Measurements from ENCODE around the gene IGFBPL1. TPM values are rescaled to one million over a fixed set of nuclear protein-coding genes. Genes with fewer than 3 reads are reported as not detected.
A peak's percentile ranks its signal among the peaks of the same experiment; 100 is the strongest.

IGFBPL1 gene
- total RNA-seq, 2 experiments from 2014 or later = not detected

- ChIA-PET POLR2A (interaction anchor here (0.7 kb wide), 1 partner anchor 20 kb away, joined by 3 read pairs; no protein-coding TSS in a partner anchor), CTCF (ENCODE audit: unreplicated experiment) (no interaction called here)
- no peaks in the 10 kb centered on the region for H3K36me3 ChIP-seq (ENCODE audit: insufficient read depth, low read length)
- H4K20me1 ChIP-seq (ENCODE audit: insufficient read depth, low read length) = no peaks in the 10 kb centered on the region
- no TSS peak for BruUV-seq (replicated peaks)
- no peaks in the 10 kb centered on the region for H3K79me2 ChIP-seq (ENCODE audit: insufficient read depth, low read depth, low read length)
- H3K9me2 ChIP-seq (ENCODE audit: insufficient read depth, low read length) = no peaks in the 10 kb centered on the region
- no peak overlapping the region for H2AFZ ChIP-seq (ENCODE audit: low read length)
- H3K4me1 ChIP-seq (ENCODE audit: insufficient read depth, low read length, poor library complexity, severe bottlenecking) = no peaks in the 10 kb centered on the region
- no peak overlapping the region for H3K4me2 ChIP-seq (ENCODE audit: low read length)
- H3K4me3 ChIP-seq (ENCODE audit: low read depth, low read length, poor library complexity, severe bottlenecking) = no peak overlapping the region
- no peak for DNase-seq (ENCODE audit: low spot score)
- H3K9me3 ChIP-seq (ENCODE audit: low read length) = no peaks in the 10 kb centered on the region
- intact Hi-C loops (cut with micrococcal nuclease; ENCODE audit: unreplicated experiment) = no loop called here
- no peak for TF ChIP-seq EZH2phosphoT487 (IDR thresholded peaks at IDR 0.05; ENCODE audit: borderline replicate concordance, low read depth, low read length)
- TF ChIP-seq, protein P1, sequence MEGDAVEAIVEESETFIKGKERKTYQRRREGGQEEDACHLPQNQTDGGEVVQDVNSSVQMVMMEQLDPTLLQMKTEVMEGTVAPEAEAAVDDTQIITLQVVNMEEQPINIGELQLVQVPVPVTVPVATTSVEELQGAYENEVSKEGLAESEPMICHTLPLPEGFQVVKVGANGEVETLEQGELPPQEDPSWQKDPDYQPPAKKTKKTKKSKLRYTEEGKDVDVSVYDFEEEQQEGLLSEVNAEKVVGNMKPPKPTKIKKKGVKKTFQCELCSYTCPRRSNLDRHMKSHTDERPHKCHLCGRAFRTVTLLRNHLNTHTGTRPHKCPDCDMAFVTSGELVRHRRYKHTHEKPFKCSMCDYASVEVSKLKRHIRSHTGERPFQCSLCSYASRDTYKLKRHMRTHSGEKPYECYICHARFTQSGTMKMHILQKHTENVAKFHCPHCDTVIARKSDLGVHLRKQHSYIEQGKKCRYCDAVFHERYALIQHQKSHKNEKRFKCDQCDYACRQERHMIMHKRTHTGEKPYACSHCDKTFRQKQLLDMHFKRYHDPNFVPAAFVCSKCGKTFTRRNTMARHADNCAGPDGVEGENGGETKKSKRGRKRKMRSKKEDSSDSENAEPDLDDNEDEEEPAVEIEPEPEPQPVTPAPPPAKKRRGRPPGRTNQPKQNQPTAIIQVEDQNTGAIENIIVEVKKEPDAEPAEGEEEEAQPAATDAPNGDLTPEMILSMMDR (conservative IDR thresholded peaks at IDR 0.05; ENCODE audit: low read length) = no peak
- no peak overlapping the region for H3K27ac ChIP-seq (ENCODE audit: low read depth, low read length, poor library complexity, severe bottlenecking)
Observed at GRCh38 chr9:38372762-38373619, 51.3 kb downstream of the IGFBPL1 start.

GRCh38 chr9:38371495-38371894 lies 52.8 kb downstream of the IGFBPL1 start:
- POLR2A ChIA-PET = no interaction called here
- DNase-seq (ENCODE audit: low spot score) = peak; percentile 21
- intact Hi-C loops (cut with micrococcal nuclease; ENCODE audit: unreplicated experiment) = loop anchor here (1.0 kb wide), 1 partner anchor 28 kb away; no protein-coding TSS in a partner anchor
- Histone ChIP-seq H3K79me2 (ENCODE audit: insufficient read depth, low read depth, low read length) (no peaks in the 10 kb centered on the region), H3K27ac (ENCODE audit: low read depth, low read length, poor library complexity, severe bottlenecking) (no peak overlapping the region), H3K9me2 (ENCODE audit: insufficient read depth, low read length) (no peaks in the 10 kb centered on the region), H3K4me1 (ENCODE audit: insufficient read depth, low read length, poor library complexity, severe bottlenecking) (no peaks in the 10 kb centered on the region), H3K4me3 (ENCODE audit: low read depth, low read length, poor library complexity, severe bottlenecking) (no peak overlapping the region), H3K4me2 (ENCODE audit: low read length) (no peak overlapping the region), H2AFZ (ENCODE audit: low read length) (no peak overlapping the region), H3K36me3 (ENCODE audit: insufficient read depth, low read length) (no peaks in the 10 kb centered on the region), H3K9me3 (ENCODE audit: low read length) (no peaks in the 10 kb centered on the region), H4K20me1 (ENCODE audit: insufficient read depth, low read length) (no peaks in the 10 kb centered on the region)
- CTCF ChIA-PET (ENCODE audit: unreplicated experiment) = no interaction called here
- TF ChIP-seq, protein P1 (conservative IDR thresholded peaks at IDR 0.05; ENCODE audit: low read length) = peak; percentile 47; the same call in 1 of the 2 replicates
- no peak for TF ChIP-seq EZH2phosphoT487 (IDR thresholded peaks at IDR 0.05; ENCODE audit: borderline replicate concordance, low read depth, low read length)
- no TSS peak for BruUV-seq (replicated peaks)

GRCh38 chr9:38370176-38370575 lies 54.1 kb downstream of the IGFBPL1 start:
- no peak overlapping the region for H3K4me2 ChIP-seq (ENCODE audit: low read length)
- POLR2A ChIA-PET = no interaction called here
- H3K9me3 ChIP-seq (ENCODE audit: low read length) = no peaks in the 10 kb centered on the region
- no peaks in the 10 kb centered on the region for H3K4me1 ChIP-seq (ENCODE audit: insufficient read depth, low read length, poor library complexity, severe bottlenecking)
- no peaks in the 10 kb centered on the region for H3K9me2 ChIP-seq (ENCODE audit: insufficient read depth, low read length)
- H3K27ac ChIP-seq (ENCODE audit: low read depth, low read length, poor library complexity, severe bottlenecking) = no peak overlapping the region
- no peaks in the 10 kb centered on the region for H3K79me2 ChIP-seq (ENCODE audit: insufficient read depth, low read depth, low read length)
- CTCF ChIA-PET (ENCODE audit: unreplicated experiment) = no interaction called here
- H2AFZ ChIP-seq (ENCODE audit: low read length) = no peak overlapping the region
- TF ChIP-seq, protein P1 (conservative IDR thresholded peaks at IDR 0.05; ENCODE audit: low read length) = no peak
- no peak for TF ChIP-seq EZH2phosphoT487 (IDR thresholded peaks at IDR 0.05; ENCODE audit: borderline replicate concordance, low read depth, low read length)
- intact Hi-C loops (cut with micrococcal nuclease; ENCODE audit: unreplicated experiment) = no loop called here
- BruUV-seq (replicated peaks) = no TSS peak
- H3K36me3 ChIP-seq (ENCODE audit: insufficient read depth, low read length) = no peaks in the 10 kb centered on the region
- no peak for DNase-seq (ENCODE audit: low spot score)
- no peak overlapping the region for H3K4me3 ChIP-seq (ENCODE audit: low read depth, low read length, poor library complexity, severe bottlenecking)
- H4K20me1 ChIP-seq (ENCODE audit: insufficient read depth, low read length) = no peaks in the 10 kb centered on the region
